Gastroesophageal sphincter (tissue), 3 donors: ENCODE measurements around the gene ZMIZ1.

Experiments used
- CTCF ChIP-seq, 4 experiments: fragments of 200-600 bp in 2 of 4; fragments of 450-650 bp in 2 of 4; sonication (generic) in 1 of 4; IDR thresholded peaks; one replicate each; pipeline ENCODE4 v1.5.1; 2017 to 2019; ENCODE audit warnings: antibody characterized with exemption in 4 of 4, mild to moderate bottlenecking in 2 of 4, moderate library complexity in 2 of 4
- EP300 ChIP-seq: sonication (generic); formaldehyde crosslinking; IDR thresholded peaks from one replicate; pipeline ENCODE4 v1.6.1; 2017; ENCODE audit warnings: antibody characterized with exemption, mild to moderate bottlenecking
- POLR2A ChIP-seq, 2 donors: fragments of 450-650 bp; IDR thresholded peaks; one replicate each; pipeline ENCODE4 v1.6.1; 2017; ENCODE audit warnings: antibody characterized with exemption in 2 of 2, mild to moderate bottlenecking in 2 of 2, moderate library complexity in 1 of 2
- POLR2AphosphoS5 ChIP-seq: sonication (generic); formaldehyde crosslinking; IDR thresholded peaks from one replicate; pipeline ENCODE4 v1.6.1; 2017; ENCODE audit warnings: antibody characterized with exemption

GRCh38 chr10:79358811-79359210, 290.0 kb downstream of the ZMIZ1 start:
- no peak for TF ChIP-seq CTCF (IDR thresholded peaks at IDR 0.05)
- no peak for TF ChIP-seq POLR2AphosphoS5
- no peak for TF ChIP-seq EP300
- no peak for TF ChIP-seq POLR2A (IDR thresholded peaks at IDR 0.05)
